ENCODE measurements around the gene HIP1. TPM values are rescaled to one million over a fixed set of nuclear protein-coding genes. Genes with fewer than 3 reads are reported as not detected.
"Not testable (repeated sequence)": the region's sequence is repeated elsewhere in the genome, so short reads cannot be mapped to it uniquely, and the experiment has no call there.

The HIP1 gene
- polyA plus RNA-seq, 4 donors: 33.0 to 40.3 (median 34.0) TPM

DNA sequence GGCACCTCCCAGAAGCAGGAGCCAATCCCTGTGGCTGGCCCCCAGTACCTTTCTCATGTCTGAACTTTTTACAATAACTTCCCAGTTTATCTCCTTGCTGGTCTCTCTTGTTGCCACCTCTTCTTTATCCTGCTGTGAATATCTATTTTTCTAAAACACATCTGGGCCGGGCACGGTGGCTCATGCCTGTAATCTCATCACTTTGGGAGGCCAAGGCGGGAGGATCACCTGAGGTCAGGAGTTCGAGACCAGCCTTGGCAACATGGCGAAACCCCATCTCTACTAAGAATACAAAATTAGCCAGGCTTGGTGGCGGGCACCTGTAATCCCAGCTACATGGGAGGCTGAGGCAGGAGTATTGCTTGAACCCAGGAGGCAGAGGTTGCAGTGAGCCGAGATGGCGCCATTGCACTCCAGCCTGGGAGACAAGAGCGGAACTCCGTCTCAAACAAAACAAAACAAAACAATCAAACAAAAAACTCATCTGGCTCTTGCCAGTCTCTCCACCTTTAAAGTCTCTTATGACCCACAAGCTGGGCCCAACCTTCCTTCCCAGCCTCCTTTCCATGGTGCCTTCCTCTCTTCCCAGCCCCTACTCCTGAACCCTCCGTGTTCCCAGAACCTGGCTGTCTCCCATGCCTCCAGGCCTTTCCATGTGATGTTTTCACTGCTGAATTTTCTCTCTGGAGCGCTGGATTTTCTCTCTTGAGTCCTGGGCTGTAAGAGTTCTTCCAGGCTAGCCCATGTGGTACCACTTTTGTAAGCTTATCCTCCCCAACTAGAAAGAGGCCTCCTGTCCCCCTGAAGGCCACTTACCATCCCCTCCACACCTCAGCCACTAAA is 51.3 kb downstream of the HIP1 start:
- no peak for DNase-seq (ENCODE audit: low read depth in 4 of 4, low spot score in 2 of 4)

DNA sequence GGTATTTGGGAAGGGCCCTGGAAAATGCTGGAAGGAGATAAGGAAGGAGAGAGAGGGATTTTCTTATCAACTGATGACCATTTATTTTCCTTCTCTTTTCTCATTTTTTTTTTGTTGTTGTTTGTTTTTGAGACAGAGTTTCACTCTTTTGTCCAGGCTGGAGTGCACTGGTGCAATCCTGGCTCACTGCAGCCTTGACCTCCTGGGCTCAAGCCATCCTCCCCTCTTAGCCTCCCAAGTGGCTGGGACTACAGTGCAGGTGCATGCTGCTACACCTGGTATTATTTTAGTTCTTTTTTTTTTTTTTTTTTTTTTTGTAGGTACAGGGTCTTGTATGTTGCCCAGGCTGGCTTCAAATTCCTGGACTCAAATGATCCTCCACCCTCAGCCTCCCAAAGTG is 52.2 kb downstream of the HIP1 start:
- no peak for DNase-seq (ENCODE audit: low read depth in 4 of 4, low spot score in 2 of 4)

DNA sequence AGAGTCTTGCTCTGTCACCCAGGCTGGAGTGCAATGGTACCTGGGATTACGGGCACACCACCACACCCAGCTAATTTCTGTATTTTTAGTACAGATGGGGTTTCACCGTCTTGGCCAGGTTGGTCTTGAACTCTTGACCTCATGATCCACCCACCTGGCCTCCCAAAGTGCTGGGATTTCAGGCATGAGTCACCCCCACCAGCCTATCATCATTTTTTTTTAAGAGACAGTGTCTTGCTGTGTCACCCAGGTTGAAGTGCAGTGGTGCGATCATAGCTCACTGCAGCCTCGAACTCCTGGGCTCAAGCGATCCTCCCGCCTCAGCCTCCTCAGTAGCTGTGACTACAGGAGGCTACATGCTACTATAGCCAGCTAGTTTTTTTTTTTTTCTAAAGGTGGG is 56.7 kb downstream of the HIP1 start:
- DNase-seq (ENCODE audit: low read depth in 4 of 4, low spot score in 2 of 4): not testable (repeated sequence)

DNA sequence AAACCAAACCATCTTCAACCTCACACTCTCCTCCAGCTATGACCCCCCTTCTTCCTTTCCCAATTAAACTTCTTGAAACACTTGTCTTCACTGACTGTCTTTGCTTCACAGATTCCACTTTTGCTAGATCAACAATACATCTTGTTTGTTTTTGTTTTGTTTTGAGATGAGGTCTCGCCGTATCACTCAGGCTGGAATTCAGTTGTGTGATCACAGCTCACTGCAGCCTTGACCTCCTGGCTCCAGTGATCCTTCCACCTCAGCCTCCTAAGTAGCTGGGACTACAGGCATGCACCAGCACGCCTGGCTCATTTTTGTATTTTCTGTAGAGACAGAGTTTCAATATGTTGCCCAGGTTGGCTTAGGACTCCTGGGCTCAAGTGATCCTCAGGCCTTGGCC is 59.7 kb downstream of the HIP1 start:
- no peak for DNase-seq (ENCODE audit: low read depth in 4 of 4, low spot score in 2 of 4)

DNA sequence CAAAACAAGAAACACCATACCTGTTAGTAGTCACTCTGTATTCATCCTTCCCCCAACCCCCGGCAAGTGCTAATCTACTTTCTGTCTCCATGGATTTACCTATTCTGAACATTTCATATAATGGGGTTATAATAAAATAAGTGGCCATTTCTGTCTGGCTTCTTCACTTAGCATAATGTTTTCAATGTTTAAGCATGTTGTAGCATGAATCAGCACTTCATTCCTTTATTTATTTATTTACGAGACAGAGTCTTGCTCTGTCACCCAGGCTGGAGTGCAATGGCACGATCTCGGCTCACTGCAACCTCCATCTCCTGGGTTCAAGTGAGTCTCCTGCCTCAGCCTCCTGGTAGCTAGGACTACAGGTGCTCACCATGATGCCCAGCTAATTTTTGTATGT is 69.2 kb downstream of the HIP1 start:
- DNase-seq (ENCODE audit: low read depth in 4 of 4, low spot score in 2 of 4): no peak

DNA sequence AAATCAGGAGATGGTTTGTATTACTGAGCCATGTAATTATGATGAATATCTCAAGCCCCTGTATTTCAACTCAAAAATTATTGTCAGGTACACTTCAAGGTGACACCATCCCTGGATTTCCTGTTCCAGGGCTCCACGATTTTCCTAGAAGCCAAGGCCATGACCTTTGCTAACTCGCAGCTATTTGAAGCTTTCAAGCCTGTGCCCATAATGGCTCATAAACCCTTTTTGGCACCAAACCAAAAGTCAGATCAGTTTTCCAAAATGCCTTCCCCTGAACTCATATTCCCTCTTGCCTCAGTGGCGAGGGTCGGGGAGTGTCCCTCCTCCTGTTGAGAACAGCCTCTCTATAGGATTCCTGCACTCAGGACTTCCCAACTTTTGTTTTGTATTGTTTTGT is 70.8 kb downstream of the HIP1 start:
- no peak for DNase-seq (ENCODE audit: low read depth in 4 of 4, low spot score in 2 of 4)

DNA sequence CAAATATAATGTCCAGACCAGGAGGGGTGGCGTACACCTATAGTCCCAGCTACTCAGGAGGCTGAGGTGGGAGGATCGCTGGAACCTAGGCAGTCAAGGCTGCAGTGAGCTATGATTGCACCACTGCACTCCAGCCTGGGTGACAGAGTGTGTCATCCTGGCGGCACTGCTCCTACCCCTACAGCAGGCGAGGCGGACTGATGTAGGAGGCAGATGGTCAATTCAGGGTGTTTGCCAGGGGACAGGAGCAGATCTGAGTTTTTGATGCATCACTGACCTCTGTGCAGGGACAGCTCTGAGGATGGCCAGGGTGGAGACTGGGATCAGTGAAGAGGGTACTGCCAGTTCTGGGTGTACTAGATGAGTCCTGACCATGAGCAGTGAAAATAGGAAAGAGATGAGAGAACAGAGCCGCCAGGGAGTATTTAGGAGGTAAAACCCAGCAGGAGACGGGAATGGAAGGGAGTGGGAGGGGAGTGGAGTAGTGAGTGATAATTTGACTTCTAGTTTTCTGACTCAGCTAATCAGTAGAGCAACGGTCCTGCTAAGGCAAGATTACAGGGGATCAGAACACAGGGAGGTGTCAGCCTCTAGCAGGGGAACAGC is 75.3 kb downstream of the HIP1 start:
- DNase-seq (ENCODE audit: low read depth in 4 of 4, low spot score in 2 of 4): no peak

DNA sequence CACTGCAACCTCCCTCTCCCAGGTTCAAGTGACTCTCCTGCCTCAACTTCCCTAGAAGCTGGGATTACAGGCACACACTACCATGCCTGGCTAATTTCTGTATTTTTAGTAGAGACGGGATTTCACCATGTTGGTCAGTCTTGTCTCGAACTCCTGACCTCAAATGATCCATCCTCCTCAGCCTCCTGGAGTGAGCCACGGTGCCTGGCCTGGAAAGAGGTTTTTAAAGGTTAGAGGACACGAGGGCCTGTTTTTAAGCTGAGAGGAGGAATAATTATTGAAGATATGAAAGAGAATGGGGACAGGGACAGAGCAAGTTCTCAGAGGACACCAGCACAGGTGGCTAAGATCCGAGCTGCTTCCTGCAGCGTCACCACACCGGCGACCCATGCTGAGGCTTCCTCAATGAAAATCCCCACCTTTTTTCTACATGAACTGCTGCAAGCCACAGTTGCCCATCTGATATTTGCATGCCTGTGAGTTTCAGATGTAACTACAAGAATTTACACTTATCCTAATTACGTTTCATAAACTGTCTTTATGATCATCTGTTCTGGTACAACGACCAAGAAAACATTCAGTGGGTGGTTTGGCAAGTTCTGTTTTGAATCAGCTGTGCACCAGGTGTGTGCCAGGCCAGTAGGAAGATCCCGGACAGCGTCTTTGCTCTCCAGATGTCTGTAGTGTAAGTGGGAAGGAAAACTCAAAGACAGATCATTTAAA is 76.0 kb downstream of the HIP1 start:
- no peak for DNase-seq (ENCODE audit: low read depth in 4 of 4, low spot score in 2 of 4)

DNA sequence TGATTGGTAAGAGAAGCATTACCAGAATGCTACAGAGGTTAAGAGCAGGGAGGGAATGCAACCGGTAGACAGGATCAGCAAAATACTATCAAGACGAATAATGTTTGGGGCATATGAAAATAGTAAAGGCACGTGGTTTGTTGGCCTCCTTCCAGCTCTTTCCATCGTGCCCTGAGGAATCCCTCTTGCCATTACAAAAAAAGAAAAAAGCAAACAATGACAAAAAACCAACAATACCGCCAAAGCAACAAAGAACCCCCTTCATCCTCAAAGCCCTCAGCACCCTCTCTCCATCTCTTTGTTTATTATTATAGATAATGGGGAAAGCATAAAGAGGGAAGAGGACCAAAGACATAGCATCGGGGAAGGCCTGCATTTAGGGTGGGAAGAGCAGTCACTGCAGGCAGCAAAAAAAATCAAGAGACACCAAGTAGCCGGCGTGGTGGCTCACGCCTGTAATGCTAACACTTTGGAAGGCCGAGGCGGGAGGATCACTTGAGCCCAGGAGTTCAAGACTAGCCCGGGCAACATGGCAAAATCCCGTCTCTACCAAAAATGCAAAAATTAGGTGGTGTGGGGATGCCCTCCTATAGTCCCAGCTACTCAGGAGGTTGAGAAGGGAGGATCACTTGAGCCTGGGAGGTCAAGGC is 78.0 kb downstream of the HIP1 start:
- no peak for DNase-seq (ENCODE audit: low read depth in 4 of 4, low spot score in 2 of 4)

DNA sequence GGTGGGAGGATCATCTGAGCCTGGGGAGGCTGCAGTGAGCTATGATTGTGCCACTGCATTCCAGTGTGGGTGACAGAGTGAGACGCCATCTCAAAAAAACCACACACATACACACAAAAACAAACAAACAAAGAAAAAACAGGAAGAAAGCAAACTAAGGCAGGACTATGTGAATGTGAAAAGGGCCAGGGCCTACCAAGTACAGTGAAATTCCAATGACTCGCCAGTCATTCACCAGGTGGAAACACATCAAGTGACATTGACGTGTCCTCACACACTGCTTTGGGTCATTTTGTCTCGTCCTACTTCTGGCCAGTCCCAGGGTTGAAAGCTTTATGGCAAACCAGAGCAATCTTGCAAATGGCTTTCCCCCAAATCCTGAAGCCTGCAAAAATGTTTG is 79.9 kb downstream of the HIP1 start:
- DNase-seq (ENCODE audit: low read depth in 4 of 4, low spot score in 2 of 4): no peak

DNA sequence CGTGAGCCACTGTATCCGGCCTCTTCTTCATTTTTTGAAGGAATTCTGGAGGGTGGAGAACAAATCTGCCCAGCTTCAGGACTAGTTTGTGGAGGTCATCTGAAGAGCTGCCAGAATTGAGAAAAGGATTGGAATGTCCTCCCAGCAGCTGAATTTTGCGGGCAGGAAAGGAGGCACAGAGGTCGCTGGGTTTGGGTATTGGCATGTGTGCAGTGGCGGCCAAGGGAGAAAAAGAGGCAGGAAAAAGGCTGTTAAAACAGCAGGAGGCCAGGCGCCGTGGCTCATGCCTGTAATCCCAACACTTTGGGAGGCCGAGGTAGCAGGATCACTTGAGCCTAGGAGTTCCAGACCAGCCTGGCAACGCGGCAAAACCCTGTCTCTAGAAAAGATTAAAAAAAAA is 80.4 kb downstream of the HIP1 start:
- no peak for DNase-seq (ENCODE audit: low read depth in 4 of 4, low spot score in 2 of 4)

DNA sequence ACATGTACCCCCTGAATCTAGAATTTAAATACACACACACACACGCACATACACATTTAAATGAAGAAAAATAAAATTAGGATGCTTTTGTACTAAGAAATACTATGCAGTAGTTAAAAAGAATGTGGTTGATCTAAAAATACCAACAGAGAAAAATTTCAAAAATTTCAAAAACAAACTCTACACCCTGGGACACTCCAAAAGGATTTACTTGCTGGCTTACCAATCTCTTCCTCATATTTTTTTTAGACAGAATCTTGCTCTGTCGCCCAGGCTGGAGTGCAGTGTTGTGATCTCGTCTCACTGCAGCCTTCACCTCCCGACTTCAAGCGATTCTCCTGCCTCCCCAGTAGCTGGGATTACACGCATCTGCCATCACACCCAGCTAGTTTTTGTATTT is 80.9 kb downstream of the HIP1 start:
- no peak for DNase-seq (ENCODE audit: low read depth in 4 of 4, low spot score in 2 of 4)

DNA sequence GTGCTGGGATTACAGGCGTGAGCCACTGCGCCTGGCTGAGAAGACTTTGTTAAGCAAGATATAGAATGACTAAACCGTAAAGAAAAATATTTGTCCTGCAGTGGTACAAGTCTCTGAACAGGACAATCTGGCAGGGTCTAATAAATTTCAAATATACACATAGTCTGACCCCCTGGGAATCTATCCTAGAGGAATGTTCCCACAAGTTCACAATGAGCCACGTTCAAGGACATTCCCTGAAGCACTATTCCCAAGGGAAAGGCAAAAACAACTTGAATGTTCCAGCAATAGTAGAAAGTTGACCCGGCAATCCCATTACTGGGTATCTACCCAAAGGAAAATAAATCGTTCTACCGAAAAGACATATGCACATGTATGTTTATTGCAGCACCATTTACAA is 82.0 kb downstream of the HIP1 start:
- DNase-seq (ENCODE audit: low read depth in 4 of 4, low spot score in 2 of 4): no peak

DNA sequence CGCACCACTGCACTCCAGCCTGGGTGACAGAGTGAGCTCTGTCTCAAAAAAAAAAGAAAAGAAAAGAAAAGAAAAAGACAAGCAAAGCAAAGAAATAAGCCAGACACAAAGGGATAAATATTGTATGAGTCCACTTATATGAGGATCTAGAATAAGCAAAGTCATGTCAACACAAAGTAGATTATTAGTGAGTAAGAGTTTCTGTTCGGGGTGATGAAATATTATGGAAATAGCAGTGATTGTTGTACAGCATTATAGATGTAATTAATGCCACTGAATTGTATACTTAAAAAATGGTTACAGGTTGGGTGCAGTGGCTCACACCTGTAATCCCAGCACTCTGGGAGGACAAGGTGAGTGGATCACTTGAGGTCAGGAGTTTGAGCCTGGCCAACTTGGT is 83.2 kb downstream of the HIP1 start:
- no peak for DNase-seq (ENCODE audit: low read depth in 4 of 4, low spot score in 2 of 4)

DNA sequence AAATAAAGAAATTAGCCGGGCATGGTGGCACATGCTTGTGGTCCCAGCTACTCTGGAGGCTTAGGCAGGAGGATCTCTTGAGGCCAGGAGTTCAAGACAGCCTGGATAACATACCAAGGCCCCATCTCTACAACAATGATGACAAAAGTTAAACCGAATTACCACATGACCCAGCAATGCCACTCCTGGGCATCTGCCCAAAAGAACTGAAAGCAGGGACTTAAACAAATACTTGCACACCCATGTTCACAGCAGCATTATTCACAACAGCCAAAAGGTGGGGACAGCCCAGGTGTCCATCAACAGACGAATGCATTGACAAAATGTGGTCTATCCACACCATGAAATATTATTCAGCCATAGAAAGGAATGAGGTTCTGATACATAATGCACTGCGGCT is 83.9 kb downstream of the HIP1 start:
- DNase-seq (ENCODE audit: low read depth in 4 of 4, low spot score in 2 of 4): no peak

DNA sequence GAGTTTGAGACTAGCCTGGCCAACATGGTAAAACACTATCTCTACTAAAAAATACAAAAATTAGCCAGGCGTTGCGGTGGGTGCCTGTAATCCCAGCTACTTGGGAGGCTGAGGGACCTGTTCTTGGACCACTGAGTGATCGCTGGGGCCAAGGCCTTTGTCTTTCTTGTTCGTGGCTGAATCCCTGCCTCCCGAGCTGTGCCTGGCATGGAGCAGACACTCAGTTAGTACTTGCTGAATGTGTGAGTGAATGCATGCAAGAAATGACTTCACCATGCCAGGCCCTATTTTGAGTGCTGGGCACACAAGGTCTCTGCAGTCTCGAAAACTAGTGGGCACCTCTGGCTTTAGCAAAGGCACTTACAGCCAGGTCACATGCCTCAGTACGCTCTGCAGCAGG is 85.1 kb downstream of the HIP1 start:
- DNase-seq (ENCODE audit: low read depth in 4 of 4, low spot score in 2 of 4): no peak

DNA sequence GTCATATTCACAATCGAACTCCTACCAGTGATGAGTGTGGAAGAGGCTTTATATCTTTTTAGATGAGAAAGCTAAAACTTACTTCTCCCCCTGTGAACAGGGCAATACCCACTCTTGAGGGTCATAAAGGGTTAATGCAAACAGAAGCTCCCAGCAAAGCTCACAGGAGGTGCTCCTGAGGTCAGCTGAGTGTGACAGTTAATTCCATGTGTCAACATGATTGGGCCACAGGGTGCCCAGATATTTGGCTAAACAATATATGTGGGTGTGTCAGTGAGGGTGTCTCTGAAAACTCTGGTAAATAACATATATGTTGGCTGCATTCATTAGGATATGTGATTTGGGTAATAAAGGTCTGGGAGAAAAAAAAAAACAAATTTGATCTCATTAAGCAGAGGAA is 86.0 kb downstream of the HIP1 start:
- DNase-seq (ENCODE audit: low read depth in 4 of 4, low spot score in 2 of 4): no peak

DNA sequence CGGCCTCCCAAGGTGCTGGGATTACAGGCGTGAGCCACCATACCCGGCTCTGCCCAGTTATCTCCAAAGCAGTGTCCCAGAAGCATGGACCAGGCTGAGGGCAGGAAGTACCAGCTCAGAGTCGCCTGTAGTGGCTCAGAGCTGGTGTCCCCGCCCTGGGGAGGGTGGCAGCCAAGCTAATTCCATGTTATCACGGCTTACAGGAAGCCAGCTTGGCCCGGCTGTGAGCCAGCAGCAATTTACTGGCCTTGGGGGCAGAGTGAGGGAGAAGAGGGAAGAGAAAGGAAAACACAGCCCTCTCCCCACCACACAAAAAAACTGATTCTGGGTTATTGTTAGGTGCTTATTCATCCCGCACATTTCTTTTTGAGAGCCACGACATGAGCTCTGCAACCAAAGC is 88.1 kb downstream of the HIP1 start:
- DNase-seq (ENCODE audit: low read depth in 4 of 4, low spot score in 2 of 4): no peak

DNA sequence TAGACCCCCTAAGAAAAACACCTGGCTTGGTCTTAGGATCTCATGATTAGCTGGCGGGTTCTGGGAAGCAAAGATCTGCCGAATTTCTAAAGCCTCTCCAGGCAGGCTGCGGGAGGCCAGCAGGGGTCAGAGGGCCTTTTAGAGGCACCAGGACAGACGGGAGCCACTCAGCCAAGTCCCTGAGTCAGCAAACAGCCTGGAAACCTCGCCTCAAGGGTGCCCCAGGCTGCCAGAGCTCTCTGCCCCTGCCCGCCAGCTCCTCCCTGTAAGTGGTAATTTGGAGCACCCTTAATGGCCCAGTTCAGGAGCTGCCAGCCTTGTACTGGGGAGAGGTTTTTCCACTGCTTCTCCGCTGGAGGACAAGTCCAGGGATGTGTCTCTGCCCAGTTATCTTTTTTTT is 88.7 kb downstream of the HIP1 start:
- no peak for DNase-seq (ENCODE audit: low read depth in 4 of 4, low spot score in 2 of 4)

DNA sequence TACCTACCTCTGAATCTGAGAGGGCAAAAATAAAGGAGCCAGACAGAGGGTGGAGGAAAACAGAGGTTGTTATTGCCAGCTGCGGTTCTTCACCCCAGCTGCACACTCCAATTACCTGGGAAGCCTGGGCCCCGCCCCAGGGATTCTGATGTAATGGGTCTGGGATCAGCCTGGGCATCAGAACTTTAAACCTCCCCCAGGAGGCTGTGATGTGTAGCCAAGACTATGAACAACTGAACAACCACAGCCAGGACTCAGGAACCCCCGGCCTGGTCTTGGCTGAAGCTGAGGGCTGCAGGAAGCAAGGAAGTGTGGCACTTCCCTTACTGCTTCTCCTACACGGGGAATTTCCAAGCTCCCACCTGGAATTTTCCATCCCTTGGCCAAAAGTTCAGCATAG is 89.3 kb downstream of the HIP1 start:
- DNase-seq (ENCODE audit: low read depth in 4 of 4, low spot score in 2 of 4): no peak

DNA sequence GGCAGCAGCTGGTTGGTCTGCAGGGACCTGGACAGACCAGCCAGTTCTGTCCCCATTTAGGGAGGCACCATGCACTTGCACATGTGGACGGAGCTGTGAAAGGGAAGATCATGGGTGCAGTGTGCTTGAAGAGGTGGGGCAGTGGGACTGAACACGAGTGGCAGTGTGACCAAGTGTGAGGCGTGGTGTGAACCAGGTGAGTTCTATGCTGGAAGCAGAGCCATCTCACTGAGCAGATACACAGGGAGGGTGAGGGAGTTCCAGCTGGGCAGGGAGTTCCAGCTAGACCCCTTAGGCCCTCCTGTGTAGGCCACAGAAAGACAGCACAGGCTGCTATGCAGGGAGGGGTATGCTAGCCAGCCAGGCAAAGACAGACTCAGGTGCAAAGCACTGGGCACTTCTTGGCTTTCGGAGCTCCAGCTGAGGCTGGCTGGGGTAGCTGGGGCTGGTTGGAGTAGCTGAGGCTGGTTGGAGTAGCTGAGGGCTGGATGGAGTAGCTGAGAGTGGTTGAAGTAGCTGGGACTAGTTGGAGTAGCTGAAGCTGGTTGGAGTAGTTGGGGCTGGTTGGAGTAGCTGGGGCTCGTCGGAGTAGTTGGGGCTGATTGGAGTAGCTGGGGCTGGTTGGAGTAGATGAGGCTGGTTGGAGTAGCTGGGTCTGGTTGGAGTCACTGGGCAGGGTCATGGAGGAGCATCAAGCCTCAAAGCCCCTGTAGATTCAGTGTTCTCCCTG is 90.9 kb downstream of the HIP1 start:
- DNase-seq (ENCODE audit: low read depth in 4 of 4, low spot score in 2 of 4): no peak

Data from left renal cortex interstitium (tissue), 4 donors.